Measurements from ENCODE around the gene SLC1A4.

The SLC1A4 gene

GRCh38 chr2:65025453-65026123, 36.4 kb downstream of the SLC1A4 start:
- no peak overlapping the region for H2BK15ac ChIP-seq (replicated peaks; ENCODE audit: low read depth)
- H3K79me1 ChIP-seq (ENCODE audit: low read length): no peaks in the 10 kb centered on the region
- no peak overlapping the region for H3K18ac ChIP-seq (ENCODE audit: low read length)
- H3K79me2 ChIP-seq (ENCODE audit: control insufficient read depth, insufficient read depth, low read length): no peaks in the 10 kb centered on the region
- no peak overlapping the region for H3K56ac ChIP-seq (ENCODE audit: low read length)
- no peak overlapping the region for H3K4ac ChIP-seq (ENCODE audit: low read depth, low read length)
- no peak overlapping the region for H3K9ac ChIP-seq (ENCODE audit: low read length)
- H3K27ac ChIP-seq (ENCODE audit: low read depth, low read length): no peak overlapping the region
- no CpG with 5 or more reads among the region's 8 CpGs for WGBS (ENCODE audit: extremely low coverage, insufficient coverage, low lambda C conversion rate)
- DNase-seq: no peak
- H2BK120ac ChIP-seq (ENCODE audit: low read depth, low read length): no peak overlapping the region
- H3K4me3 ChIP-seq (ENCODE audit: low read length): no peak overlapping the region
- no peaks in the 10 kb centered on the region for H3K36me3 ChIP-seq (ENCODE audit: control insufficient read depth, insufficient read depth, low read length)
- H3K4me1 ChIP-seq (ENCODE audit: control insufficient read depth, low read depth, low read length): peaks cover 3% of the 10 kb centered on the region
- no peak overlapping the region for H3K23ac ChIP-seq (ENCODE audit: low read length)
- no peak overlapping the region for H4K8ac ChIP-seq (ENCODE audit: low read depth, low read length)
- H2BK5ac ChIP-seq (ENCODE audit: low read length): no peak overlapping the region
- no peak overlapping the region for H4K5ac ChIP-seq (ENCODE audit: low read length)
- H3K27me3 ChIP-seq (ENCODE audit: insufficient read depth, low read length, poor library complexity): no peaks in the 10 kb centered on the region
- no peak overlapping the region for H2AK5ac ChIP-seq (ENCODE audit: low read length)
- no peak overlapping the region for H3K4me2 ChIP-seq (ENCODE audit: low read length)

- H3K23ac ChIP-seq (ENCODE audit: low read length): no peak overlapping the region
- H3K36me3 ChIP-seq (ENCODE audit: control insufficient read depth, insufficient read depth, low read length): no peaks in the 10 kb centered on the region
- no peak overlapping the region for H4K5ac ChIP-seq (ENCODE audit: low read length)
- no peak overlapping the region for H3K4ac ChIP-seq (ENCODE audit: low read depth, low read length)
- H2BK120ac ChIP-seq (ENCODE audit: low read depth, low read length): no peak overlapping the region
- no CpG with 5 or more reads among the region's 8 CpGs for WGBS (ENCODE audit: extremely low coverage, insufficient coverage, low lambda C conversion rate)
- no peak for DNase-seq
- no peak overlapping the region for H2BK5ac ChIP-seq (ENCODE audit: low read length)
- no peak overlapping the region for H3K18ac ChIP-seq (ENCODE audit: low read length)
- no peak overlapping the region for H3K56ac ChIP-seq (ENCODE audit: low read length)
- H2BK15ac ChIP-seq (replicated peaks; ENCODE audit: low read depth): no peak overlapping the region
- H2AK5ac ChIP-seq (ENCODE audit: low read length): no peak overlapping the region
- H3K4me2 ChIP-seq (ENCODE audit: low read length): no peak overlapping the region
- no peak overlapping the region for H4K8ac ChIP-seq (ENCODE audit: low read depth, low read length)
- H3K9ac ChIP-seq (ENCODE audit: low read length): no peak overlapping the region
- no peaks in the 10 kb centered on the region for H3K79me1 ChIP-seq (ENCODE audit: low read length)
- no peak overlapping the region for H3K27ac ChIP-seq (ENCODE audit: low read depth, low read length)
- H3K79me2 ChIP-seq (ENCODE audit: control insufficient read depth, insufficient read depth, low read length): no peaks in the 10 kb centered on the region
- peaks cover 3% of the 10 kb centered on the region for H3K4me1 ChIP-seq (ENCODE audit: control insufficient read depth, low read depth, low read length)
- H3K4me3 ChIP-seq (ENCODE audit: low read length): no peak overlapping the region
- no peaks in the 10 kb centered on the region for H3K27me3 ChIP-seq (ENCODE audit: insufficient read depth, low read length, poor library complexity)
These were observed 37.0 kb downstream of the SLC1A4 start for GRCh38 chr2:65026154-65026553.

GRCh38 chr2:65026704-65027464, 37.7 kb downstream of the SLC1A4 start:
- H3K56ac ChIP-seq (ENCODE audit: low read length): no peak overlapping the region
- H3K23ac ChIP-seq (ENCODE audit: low read length): no peak overlapping the region
- no peak overlapping the region for H2BK5ac ChIP-seq (ENCODE audit: low read length)
- H3K27ac ChIP-seq (ENCODE audit: low read depth, low read length): no peak overlapping the region
- H3K27me3 ChIP-seq (ENCODE audit: insufficient read depth, low read length, poor library complexity): no peaks in the 10 kb centered on the region
- no peak overlapping the region for H3K4ac ChIP-seq (ENCODE audit: low read depth, low read length)
- no peaks in the 10 kb centered on the region for H3K36me3 ChIP-seq (ENCODE audit: control insufficient read depth, insufficient read depth, low read length)
- H2BK120ac ChIP-seq (ENCODE audit: low read depth, low read length): no peak overlapping the region
- H3K9ac ChIP-seq (ENCODE audit: low read length): no peak overlapping the region
- no peaks in the 10 kb centered on the region for H3K79me1 ChIP-seq (ENCODE audit: low read length)
- H4K5ac ChIP-seq (ENCODE audit: low read length): no peak overlapping the region
- H4K8ac ChIP-seq (ENCODE audit: low read depth, low read length): no peak overlapping the region
- H3K4me1 ChIP-seq (ENCODE audit: control insufficient read depth, low read depth, low read length): peaks cover 3% of the 10 kb centered on the region
- no peak overlapping the region for H2BK15ac ChIP-seq (replicated peaks; ENCODE audit: low read depth)
- no peak overlapping the region for H3K18ac ChIP-seq (ENCODE audit: low read length)
- no peak overlapping the region for H3K4me3 ChIP-seq (ENCODE audit: low read length)
- no peak overlapping the region for H2AK5ac ChIP-seq (ENCODE audit: low read length)
- DNase-seq: no peak
- no peak overlapping the region for H3K4me2 ChIP-seq (ENCODE audit: low read length)
- WGBS (ENCODE audit: extremely low coverage, insufficient coverage, low lambda C conversion rate): no CpG with 5 or more reads among the region's 13 CpGs
- H3K79me2 ChIP-seq (ENCODE audit: control insufficient read depth, insufficient read depth, low read length): no peaks in the 10 kb centered on the region

GRCh38 chr2:65027616-65028244, 38.5 kb downstream of the SLC1A4 start:
- no peak for DNase-seq
- Histone ChIP-seq H3K4me2 (ENCODE audit: low read length) (no peak overlapping the region), H3K4ac (ENCODE audit: low read depth, low read length) (no peak overlapping the region), H3K18ac (ENCODE audit: low read length) (no peak overlapping the region), H3K23ac (ENCODE audit: low read length) (no peak overlapping the region), H3K79me2 (ENCODE audit: control insufficient read depth, insufficient read depth, low read length) (no peaks in the 10 kb centered on the region), H4K8ac (ENCODE audit: low read depth, low read length) (no peak overlapping the region), H3K9ac (ENCODE audit: low read length) (no peak overlapping the region), H2BK15ac (replicated peaks; ENCODE audit: low read depth) (no peak overlapping the region), H2BK5ac (ENCODE audit: low read length) (no peak overlapping the region), H3K4me3 (ENCODE audit: low read length) (no peak overlapping the region), H3K56ac (ENCODE audit: low read length) (no peak overlapping the region), H3K4me1 (ENCODE audit: control insufficient read depth, low read depth, low read length) (no peaks in the 10 kb centered on the region), H2AK5ac (ENCODE audit: low read length) (no peak overlapping the region), H3K27ac (ENCODE audit: low read depth, low read length) (no peak overlapping the region), H2BK120ac (ENCODE audit: low read depth, low read length) (no peak overlapping the region), H4K5ac (ENCODE audit: low read length) (no peak overlapping the region), H3K36me3 (ENCODE audit: control insufficient read depth, insufficient read depth, low read length) (no peaks in the 10 kb centered on the region), H3K27me3 (ENCODE audit: insufficient read depth, low read length, poor library complexity) (no peaks in the 10 kb centered on the region), H3K79me1 (ENCODE audit: low read length) (no peaks in the 10 kb centered on the region)
- WGBS (ENCODE audit: extremely low coverage, insufficient coverage, low lambda C conversion rate): no CpG with 5 or more reads among the region's 8 CpGs

GRCh38 chr2:65030476-65031332, 41.5 kb downstream of the SLC1A4 start:
- no peaks in the 10 kb centered on the region for H3K27me3 ChIP-seq (ENCODE audit: insufficient read depth, low read length, poor library complexity)
- no peak overlapping the region for H2BK5ac ChIP-seq (ENCODE audit: low read length)
- no peak for DNase-seq
- no peak overlapping the region for H4K8ac ChIP-seq (ENCODE audit: low read depth, low read length)
- H3K4me2 ChIP-seq (ENCODE audit: low read length): no peak overlapping the region
- no CpG with 5 or more reads among the region's 11 CpGs for WGBS (ENCODE audit: extremely low coverage, insufficient coverage, low lambda C conversion rate)
- no peak overlapping the region for H3K56ac ChIP-seq (ENCODE audit: low read length)
- H2BK15ac ChIP-seq (replicated peaks; ENCODE audit: low read depth): no peak overlapping the region
- no peaks in the 10 kb centered on the region for H3K79me2 ChIP-seq (ENCODE audit: control insufficient read depth, insufficient read depth, low read length)
- H3K79me1 ChIP-seq (ENCODE audit: low read length): no peaks in the 10 kb centered on the region
- H3K4ac ChIP-seq (ENCODE audit: low read depth, low read length): no peak overlapping the region
- no peak overlapping the region for H2AK5ac ChIP-seq (ENCODE audit: low read length)
- H3K23ac ChIP-seq (ENCODE audit: low read length): no peak overlapping the region
- no peak overlapping the region for H4K5ac ChIP-seq (ENCODE audit: low read length)
- no peaks in the 10 kb centered on the region for H3K4me1 ChIP-seq (ENCODE audit: control insufficient read depth, low read depth, low read length)
- no peak overlapping the region for H3K9ac ChIP-seq (ENCODE audit: low read length)
- H3K18ac ChIP-seq (ENCODE audit: low read length): no peak overlapping the region
- no peak overlapping the region for H3K27ac ChIP-seq (ENCODE audit: low read depth, low read length)
- H2BK120ac ChIP-seq (ENCODE audit: low read depth, low read length): no peak overlapping the region
- no peaks in the 10 kb centered on the region for H3K36me3 ChIP-seq (ENCODE audit: control insufficient read depth, insufficient read depth, low read length)
- no peak overlapping the region for H3K4me3 ChIP-seq (ENCODE audit: low read length)

Measured in mesendoderm (in vitro differentiated cells).